ENCODE results near the gene SMG6.

GRCh38 chr17:2237950-2238349 is 65.6 kb downstream of the SMG6 start:
- TF ChIP-seq CTCF (IDR thresholded peaks at IDR 0.05; ENCODE audit: low read depth, low read length) (no peak), EZH2phosphoT487 (IDR thresholded peaks at IDR 0.05; ENCODE audit: low read depth) (no peak)
